Daoy (cell line): ENCODE measurements around the gene LRRC32. TPM values are rescaled to one million over a fixed set of nuclear protein-coding genes. Genes with fewer than 3 reads are reported as not detected.

Experiments used
- DNase-seq: peaks from one replicate; pipeline ENCODE4 v3.0.0-alpha.2; 2015; ENCODE audit warnings: low read depth
- total RNA-seq: library from RNA; depleted of rRNA; stranded (reverse); fragments of >200 nt; shearing (Covaris generic); gene quantifications from 2 replicates; pipeline ENCODE4 v1.2.3, GENCODE V29; 2014

The LRRC32 gene
- total RNA-seq, 1 experiment from 2014 or later = 0.29 TPM

DNA sequence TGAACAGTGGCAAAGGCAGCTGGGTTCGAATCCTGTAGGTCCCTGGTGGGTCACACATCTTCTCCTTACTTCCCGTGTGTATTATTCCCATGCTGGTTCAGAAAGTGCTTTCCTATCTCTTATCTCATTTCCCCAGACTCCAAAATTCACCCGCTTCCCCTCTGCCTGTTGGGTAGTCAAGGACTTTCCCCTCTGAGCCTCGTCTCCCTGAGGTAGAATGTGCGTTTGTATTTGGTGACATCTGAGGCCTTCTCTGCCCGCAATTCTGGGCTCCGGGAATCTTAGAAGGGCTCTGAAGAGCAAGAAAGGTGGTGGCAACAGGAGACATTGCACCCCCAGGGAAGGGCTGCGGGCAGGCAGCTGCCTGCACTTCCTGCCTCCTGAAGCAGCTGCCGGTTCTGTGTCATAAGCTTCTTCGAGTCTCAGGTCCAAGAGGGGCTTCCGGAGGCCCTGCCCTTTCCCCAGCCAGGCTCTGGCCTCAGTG lies 5.9 kb downstream of the LRRC32 start:
- DNase-seq = no peak

DNA sequence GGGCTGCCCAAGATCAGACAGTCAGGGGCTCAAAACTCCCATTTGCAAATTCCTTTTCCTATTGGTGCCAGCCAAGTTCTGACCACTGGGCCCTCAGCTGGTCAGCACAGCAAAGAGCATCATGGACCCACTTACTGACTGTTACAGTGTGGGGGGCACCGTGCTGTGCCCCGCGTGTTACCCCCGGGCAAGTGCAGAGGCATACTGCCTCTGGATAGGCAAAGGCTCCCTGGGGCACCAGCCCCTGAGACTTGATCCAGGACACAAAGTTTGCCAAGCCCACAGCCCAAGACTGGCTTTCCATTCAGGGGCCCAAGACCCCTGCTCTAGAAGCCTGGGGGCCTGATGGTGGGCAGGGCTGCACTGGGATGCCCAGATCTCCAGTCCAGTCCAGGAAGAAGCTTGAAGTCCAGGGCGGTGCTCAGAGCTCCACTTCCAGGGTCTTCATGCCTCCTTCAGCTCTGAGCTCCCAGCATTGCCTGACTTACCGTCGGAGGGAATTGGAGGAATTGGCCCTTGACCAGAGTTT lies 6.6 kb downstream of the LRRC32 start:
- DNase-seq = no peak

DNA sequence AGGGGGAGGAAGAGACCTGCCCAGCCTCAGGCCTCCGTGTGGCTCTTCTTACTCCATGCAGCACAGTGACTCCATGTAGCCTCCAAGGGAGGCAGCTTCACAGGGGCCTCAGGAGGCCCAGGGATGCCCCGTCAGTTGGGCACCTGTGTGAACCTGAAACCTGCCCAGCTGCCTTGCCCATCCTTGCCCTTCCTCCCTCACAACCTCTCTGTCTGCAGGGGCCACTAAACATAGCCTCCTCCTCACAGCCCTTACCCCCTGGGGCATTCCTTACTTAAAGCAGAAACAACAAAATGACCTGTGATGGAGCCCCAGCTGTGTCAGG lies 7.1 kb downstream of the LRRC32 start:
- DNase-seq = no peak

DNA sequence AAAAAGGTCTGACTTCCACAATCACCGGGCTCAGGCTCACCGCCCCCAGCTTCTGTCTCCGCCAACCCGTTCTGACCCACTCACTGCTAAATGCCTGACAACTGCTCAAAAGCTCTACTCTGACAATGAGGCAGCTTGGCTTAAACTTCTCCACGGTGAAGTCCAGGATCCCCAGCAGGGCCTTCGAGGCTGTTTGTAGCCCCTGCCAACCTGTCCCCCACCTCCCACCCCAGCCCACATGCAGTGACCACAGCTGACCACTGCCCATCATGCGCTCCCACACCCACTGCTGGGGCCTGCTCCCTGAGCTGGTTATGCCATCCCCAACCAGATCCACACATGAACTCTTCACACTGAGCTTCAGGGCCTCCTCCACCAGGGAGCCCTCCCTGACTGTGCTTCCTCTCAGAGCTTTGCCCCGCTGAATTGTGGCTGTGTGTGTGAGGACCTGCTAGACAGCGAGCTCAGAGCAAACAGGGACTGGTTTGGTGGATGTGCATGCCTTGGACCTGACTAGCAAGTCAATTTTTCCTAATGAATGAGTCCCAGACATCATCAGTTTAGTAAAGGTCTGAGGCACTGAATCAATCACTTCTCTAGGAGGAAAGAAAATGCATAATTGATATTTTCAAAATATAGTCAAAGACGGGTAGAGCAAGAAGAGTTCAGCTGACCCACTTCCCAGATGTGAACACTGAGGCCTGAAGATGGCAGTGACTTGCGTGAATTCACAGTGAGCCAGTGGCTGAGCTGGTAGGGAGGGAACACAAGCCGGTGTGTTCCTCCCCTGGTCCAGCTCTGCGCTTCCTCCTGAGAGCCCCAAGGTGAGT lies 7.7 kb downstream of the LRRC32 start:
- DNase-seq = no peak

DNA sequence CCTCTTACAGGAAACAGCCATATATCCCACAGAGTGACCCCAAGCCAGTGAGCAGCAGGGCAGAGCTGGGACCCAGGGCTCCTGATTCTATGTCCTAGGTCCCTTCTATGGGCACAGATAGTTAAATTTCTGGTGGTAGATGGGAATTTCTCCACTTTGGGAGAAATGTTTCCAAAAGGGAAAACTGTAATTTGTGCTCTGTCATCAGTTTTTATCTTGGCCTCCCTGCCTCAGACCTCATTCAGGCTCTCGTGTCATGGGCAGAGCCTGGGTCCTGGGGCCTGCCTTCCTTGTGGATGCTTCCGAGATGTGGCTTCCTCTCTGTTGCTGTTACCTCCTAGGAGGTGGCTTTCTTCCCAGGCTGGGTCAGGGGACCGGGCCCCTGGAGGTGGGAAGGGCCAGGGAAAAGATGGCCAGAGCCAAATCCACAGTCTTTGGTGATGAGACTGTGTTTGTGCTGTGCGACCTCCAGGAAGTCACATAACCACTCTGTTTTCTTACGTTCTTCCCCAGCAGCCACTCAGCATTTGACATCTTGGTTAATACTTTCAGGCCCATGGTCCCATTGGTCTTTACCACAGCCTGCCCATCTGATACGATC lies 8.6 kb downstream of the LRRC32 start:
- no peak for DNase-seq

DNA sequence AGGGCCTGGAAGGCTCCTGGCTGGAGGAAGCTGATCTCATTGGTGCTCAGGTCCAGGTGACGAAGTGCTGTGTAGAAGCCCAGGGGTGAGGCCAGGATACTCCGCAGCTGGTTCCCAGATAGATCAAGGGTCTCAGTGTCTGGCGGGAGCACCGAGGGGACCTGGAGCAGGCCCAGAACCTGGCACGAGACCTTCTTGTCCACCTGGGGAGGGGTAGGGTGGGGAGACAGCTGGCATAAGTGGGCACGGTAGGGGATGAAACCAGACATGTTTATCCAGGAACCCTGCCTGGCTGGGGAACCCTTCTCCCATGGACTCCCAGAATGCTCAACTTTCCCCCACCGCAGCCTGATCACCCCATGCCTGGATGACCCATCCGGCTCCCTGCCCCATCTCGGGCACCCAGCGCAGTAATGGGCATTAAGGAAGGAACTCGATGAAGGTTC lies 9.2 kb downstream of the LRRC32 start:
- no peak for DNase-seq

DNA sequence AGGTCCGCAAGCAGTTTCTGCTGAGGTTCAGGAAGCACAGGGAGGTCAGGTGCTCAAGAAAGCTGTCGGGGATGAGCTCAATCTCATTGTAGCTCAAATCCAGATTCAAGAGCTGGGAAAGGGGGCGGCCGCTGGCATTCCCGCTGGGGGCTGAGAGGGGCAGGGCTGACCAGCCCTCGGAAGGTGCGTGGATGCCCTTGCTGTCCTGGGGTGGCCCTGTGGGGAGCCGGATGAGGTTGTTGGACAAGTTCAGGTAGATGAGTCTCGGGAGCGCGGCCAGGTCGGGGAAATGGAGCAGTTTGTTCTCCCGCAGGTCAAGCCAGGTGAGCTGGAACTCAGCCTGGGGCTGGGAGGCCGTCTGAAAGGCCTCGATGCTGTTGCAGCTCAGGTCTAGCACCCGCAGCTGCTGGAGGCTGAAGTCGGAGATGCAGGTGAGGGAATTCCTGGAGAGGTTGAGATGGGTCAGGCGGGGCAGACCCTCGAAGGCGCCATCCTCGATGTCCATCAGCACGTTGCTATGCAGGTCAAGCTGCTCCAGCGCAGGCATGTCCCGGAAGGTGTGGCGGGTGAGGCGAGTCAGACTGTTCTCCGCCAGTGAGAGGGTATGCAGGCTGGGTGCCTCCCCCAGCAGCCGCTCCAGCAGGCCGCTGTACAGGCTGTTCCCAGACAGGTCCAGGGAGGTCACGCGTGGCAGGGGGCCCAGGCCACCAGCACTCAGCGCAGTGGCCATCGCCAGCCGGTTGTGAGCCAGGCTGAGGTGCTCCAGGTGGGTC lies 9.8 kb downstream of the LRRC32 start:
- DNase-seq = no peak

DNA sequence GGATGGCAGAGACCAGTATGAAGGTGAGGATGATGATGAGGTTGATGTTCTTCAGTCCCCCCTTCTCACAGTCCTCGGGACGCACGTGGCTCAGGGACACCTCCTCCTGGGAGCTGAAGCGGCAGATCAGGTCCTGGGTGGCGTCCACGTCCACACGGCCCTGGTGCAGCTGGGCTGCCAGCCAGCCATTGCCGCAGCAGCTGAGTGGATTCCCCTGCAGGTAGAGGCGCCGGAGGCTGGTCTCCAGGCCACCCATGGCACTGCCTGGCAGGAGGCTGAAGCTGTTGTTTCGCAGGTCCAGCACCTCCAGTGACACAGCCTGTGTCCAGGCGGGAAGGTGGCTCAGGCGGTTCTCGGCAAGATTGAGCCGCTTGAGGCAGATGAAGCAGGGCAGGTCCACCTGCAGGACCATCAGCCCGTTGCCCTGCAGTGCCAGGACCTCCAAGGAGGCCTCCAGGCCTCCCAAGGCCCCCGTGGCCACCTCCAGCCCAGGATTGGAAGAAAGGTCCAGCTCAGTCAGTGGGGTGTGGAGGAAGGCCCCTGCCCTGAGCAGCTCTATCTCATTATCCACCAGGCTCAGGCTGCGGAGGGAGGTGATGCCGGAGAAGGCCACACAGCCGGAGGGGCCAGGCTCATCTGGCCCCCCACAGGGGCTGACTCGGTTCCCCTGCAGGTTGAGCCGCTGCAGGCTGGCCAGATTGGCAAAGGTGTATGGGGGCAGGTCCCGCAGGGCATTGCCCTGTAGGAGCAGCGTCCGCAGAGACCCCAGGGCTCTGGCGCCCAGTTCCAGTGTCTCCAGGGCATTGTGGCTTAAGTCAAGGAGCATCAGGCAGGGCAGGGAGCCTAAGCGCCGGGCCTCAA lies 10.6 kb downstream of the LRRC32 start:
- no peak for DNase-seq

DNA sequence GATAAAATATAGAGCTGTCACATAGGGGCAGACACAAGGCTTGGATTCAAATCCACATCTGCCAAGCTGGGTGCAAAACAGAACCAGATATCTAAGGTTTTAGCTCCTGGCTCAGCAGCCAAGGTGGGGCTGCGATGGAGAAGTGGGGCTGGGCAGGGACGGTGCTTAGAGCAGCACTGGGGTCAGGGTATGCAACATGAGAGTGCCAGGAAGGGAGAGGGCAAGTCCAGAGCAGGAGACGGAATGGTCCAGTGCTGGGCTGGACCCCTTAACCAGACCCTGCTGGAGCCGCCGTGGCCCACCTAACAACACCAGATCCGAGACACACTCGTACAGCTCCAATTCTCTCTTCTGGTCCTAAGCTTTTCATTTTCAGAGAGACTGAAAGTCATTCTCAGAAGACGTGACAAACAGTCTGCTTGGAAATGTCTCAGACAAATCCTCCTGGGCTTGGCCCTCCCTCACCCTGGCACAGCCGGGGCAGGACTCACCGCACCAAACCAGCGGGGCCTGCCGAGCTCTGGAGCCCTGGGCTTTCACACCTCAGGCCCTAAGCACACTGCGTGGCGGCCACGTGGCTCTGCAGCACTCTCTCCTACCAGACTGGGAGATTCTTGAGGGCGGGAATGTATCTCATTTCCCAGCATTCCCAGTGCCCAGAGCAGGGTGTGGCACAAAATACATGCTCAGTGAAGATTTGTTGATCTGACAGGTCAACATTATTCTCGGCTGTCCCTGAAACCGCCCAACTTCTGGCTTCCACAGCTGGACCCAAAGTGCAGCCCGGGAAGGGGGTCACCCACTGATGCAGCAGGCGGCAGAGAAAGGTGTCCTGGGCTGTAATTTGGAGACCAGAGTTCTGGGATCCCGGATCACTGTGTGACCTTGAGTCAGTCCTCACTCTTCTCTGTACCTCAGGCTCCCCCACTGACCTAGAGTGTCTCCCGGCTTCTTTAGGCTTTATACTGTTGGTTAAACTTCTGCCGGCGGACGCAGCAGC lies 11.6 kb downstream of the LRRC32 start:
- no peak for DNase-seq

DNA sequence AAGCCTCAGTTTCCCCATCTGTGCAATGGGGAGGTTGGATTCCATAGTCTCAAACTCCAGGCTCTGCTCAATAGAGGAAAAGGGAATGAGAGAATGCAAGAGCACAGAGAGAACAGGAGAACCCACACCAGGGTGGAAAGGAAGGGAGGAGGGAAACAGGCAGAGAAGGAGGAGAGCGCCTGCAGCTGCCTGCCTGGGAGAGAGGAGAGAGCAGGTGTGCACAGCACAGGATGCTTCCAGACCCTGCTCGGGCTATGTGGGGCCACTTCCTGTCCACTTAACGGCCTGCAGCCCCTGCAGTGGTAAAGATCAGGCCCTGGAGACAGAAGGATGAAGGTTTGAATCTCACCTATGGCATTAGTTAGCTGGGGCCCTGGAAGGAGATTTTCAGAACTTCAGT lies 12.3 kb downstream of the LRRC32 start:
- DNase-seq = no peak

DNA sequence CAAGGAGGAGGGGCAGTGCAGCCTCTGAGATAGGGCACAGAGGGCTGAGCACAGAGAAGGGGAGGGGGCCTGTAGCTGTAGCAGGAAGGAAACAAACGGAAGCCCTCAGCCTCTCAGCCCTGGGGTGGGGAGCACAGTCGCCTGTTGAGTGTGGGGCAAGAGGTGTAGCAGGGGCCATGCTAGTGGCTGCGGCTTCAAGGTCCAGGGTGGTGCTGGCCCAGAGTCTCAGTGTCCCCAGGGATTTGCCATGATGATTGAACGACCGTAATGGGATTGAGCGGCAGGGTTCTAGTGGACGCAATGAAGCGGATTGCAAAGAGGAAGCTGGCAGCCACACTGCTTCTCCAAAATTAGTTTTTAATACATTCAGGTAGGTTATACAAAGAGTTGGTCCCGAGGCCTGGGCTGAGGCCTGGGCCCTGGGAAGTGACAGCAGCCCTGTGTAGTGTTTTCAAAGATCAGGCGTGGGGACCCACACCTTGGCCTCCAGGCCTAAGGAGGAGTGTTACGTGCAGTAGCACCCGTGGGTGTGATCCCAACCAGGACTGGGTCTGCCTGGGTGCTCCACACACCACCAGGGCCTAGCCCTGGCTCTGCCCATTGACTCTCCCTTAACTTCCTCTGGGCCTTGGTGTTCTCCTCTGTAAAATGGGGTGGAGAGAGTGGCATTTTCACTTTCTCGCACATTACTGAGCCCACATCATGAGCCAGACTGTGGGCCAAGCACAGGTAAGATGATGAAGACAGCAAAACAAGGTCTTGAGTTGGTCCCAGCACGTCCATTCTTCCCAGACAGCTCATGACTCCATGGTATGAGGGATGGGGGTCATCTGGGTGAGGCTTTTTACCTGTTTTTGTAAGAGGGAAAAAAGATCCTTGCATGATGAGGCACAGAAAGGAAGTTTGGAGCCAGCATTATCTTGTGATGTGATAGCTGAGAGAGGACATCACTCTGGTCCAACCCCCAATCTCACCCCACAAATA lies 13.1 kb downstream of the LRRC32 start:
- no peak for DNase-seq

DNA sequence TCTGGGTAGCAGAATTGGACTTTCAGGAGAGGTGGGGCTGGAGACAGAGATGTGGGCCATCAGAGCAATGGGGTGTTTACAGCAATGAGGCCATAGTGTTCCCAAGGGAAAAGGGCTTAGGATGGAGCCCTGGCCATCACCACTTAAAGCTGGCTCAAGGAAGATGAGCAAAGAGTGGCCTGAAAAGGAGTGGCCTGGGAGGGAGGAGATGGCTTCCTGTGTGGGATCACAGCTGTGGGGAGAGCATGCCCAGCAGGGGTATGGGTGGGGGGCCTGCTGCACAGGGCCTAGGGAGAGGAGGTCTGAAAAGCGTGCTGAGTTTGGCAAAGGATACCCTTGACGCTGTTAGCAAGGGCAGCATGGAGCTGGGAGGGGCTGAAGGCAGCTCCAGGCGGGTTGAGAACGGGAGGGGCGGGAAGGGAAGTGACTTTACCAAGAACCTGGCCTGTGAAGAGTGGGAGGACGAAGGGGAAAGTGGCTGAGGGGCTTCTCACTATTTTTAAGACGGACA lies 13.9 kb downstream of the LRRC32 start:
- no peak for DNase-seq

DNA sequence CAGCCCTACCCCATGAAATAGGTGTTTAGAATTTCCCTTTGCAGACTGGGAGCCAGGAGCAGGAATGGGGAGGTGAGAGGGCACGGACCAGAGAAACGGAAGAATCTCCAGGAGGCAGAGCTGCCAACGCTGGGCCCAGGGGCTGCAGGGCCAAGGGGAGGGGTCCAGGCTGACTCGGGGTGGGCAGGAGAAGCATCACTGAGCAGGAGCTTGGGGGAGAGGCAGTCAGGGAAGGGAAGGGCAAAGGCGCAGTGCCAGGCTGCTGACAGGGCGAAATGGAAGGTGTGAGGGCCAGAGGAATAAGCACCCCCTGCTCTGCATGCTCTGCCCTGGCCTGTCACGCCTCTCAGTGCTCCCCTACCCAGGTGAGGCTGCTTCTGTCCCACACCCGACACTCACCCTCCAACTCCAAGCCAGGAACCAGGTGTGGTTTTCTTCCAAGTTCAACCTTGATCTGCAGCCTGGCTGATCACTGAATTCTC lies 14.5 kb downstream of the LRRC32 start:
- DNase-seq = no peak

DNA sequence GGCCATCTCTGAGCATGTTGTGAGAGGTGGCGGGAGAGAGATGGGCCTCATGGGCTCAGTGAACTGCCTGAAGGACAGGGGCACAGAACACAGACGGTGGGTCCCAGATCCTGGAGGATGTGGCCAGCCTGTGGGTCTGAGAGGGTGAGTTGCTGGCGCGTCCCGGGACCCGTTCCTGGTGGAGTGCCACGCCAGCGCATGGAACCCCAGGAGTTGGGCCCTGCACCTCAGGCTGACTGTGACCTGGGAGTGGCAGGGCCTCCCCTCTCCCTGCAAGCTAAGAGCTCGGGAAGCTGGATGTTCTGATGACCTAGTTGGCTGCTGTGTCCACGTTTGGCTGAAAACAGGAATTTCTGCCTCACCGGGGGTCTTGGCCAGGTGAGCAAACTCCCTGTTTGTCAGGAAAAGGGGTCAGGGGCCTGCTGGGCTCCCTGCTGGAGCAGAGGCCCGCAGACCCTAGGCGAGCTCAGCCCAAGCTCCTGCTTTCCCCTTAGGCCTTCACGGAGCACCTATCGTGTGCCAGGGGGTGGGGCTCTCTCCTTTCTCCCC lies 15.0 kb downstream of the LRRC32 start:
- no peak for DNase-seq

DNA sequence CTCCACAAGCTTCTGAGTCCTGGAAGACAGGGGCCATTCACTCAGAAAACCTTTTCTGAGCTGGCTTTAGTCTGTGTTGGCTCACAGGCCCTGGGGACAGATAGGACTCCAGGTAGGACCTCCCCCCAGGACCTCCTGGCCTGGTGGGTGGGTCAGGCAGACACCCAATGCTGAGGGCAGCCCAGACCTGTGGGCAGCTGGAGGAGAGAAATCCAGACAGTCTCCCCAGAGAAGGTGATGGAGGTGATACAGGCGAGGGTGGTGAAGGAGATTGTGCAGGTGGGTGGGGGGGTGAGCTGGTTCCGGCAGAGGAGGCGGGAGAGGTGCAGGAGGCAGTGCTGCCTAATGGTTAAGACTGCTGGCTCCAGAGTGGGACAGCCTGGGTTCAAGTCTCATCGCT lies 15.6 kb downstream of the LRRC32 start:
- DNase-seq = no peak

DNA sequence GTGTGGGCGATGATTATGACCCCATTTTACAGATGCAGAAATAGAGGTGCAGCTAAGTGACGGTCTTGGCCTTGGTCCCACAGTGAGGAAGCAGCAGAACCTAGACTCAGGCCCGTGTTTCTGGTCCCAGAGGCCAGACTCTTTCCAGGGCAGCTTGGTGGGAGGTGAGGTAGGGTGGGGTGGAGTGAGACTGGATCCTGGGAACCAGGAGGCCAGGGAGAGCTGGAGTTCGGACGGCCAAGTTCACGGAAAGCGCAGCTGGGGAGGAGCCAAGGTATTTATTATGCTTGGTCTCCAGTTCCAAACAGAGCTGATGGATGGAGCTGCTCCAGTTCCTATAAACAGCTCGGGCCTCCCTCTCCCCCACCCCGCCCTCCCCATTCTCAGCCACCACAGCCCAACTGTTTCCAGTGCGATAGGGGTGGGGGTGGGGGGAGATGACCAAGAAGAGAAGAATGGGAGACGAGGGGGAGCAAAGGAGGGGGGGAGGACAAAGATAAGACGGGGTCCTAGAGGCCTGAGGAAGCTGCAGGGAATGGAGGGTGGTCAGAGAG lies 16.2 kb downstream of the LRRC32 start:
- no peak for DNase-seq

DNA sequence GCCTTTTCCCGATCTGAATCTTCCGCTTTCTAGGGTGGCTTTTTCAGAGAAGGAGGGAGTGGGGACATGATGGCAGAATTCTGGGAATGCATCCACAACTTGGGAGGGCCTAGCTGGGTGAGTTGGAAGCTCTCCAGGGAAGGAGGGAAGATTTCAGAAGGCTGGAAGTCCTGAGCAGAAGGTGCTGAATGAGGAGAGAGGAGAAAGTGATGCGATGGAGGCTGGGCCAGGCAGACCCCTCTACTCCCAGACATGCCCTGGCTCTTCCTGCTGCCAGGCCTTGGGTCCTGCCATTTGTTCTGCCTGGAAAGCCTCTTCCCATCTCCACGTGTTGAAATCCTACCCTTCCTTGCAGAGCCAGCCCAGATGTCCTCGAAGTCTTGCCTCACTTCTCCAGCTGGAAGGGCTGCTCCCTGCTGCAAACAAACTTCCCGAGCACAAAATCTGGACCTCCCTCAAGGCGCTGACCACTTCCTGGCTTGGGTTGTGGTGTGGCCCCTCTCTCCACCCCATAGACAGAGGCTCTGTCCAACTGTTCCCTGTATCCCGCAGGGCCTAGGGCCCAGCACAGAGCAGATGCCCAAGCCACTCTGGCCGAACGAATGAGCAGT lies 16.8 kb downstream of the LRRC32 start:
- no peak for DNase-seq
